SJSA1 (cell line): ENCODE data around the gene ZNF277. TPM values are rescaled to one million over a fixed set of nuclear protein-coding genes. Genes with fewer than 3 reads are reported as not detected.
"Not testable (repeated sequence)": the region's sequence is repeated elsewhere in the genome, so short reads cannot be mapped to it uniquely, and the experiment has no call there.

Experiments
- DNase-seq, 2 experiments: peaks; one replicate each; pipeline ENCODE4 v3.0.0-alpha.2; 2015 to 2020; ENCODE audit warnings: low spot score in 2 of 2, low read depth in 1 of 2
- H3K27ac ChIP-seq: fragments of 250-450 bp; sonication (Bioruptor Pico); 2 replicates; pipeline ENCODE4 v1.5.1; 2020; ENCODE audit warnings: mild to moderate bottlenecking, moderate library complexity
- H3K27me3 ChIP-seq: fragments of 250-450 bp; sonication (Bioruptor Pico); replicated peaks from 2 replicates; pipeline ENCODE4 v1.5.1; 2020; ENCODE audit warnings: mild to moderate bottlenecking, moderate library complexity
- H3K36me3 ChIP-seq: fragments of 250-450 bp; sonication (Bioruptor Pico); 2 replicates; pipeline ENCODE4 v1.5.1; 2020; ENCODE audit warnings: mild to moderate bottlenecking
- H3K4me1 ChIP-seq: fragments of 250-450 bp; sonication (Bioruptor Pico); replicated peaks from 2 replicates; pipeline ENCODE4 v1.6.1; 2021; ENCODE audit warnings: mild to moderate bottlenecking
- H3K4me3 ChIP-seq: fragments of 250-450 bp; sonication (Bioruptor Pico); 2 replicates; pipeline ENCODE4 v1.5.1; 2020; ENCODE audit warnings: mild to moderate bottlenecking
- H3K9me3 ChIP-seq: fragments of 250-450 bp; sonication (Bioruptor Pico); replicated peaks from 2 replicates; pipeline ENCODE4 v1.5.1; 2020; ENCODE audit warnings: mild to moderate bottlenecking
- total RNA-seq: library from RNA; depleted of rRNA; stranded (reverse); fragments of >200 nt; shearing (Covaris generic); gene quantifications from 2 replicates; pipeline ENCODE4 v1.2.3, GENCODE V29; 2014; rRNA removed

The ZNF277 gene
- total RNA-seq, 1 experiment from 2014 or later, result 14.7 TPM

GRCh38 chr7:112381311-112382091 is 175.0 kb downstream of the ZNF277 start:
- H3K9me3 ChIP-seq, result no peaks in the 10 kb centered on the region
- H3K27me3 ChIP-seq, result no peaks in the 10 kb centered on the region
- no peak for DNase-seq
- H3K27ac ChIP-seq, result no peak overlapping the region
- H3K4me3 ChIP-seq, result no peak overlapping the region
- no peaks in the 10 kb centered on the region for H3K4me1 ChIP-seq
- no peaks in the 10 kb centered on the region for H3K36me3 ChIP-seq

- no peaks in the 10 kb centered on the region for H3K9me3 ChIP-seq
- H3K36me3 ChIP-seq, result no peaks in the 10 kb centered on the region
- H3K27ac ChIP-seq, result no peak overlapping the region
- H3K4me1 ChIP-seq, result no peaks in the 10 kb centered on the region
- no peaks in the 10 kb centered on the region for H3K27me3 ChIP-seq
- no peak for DNase-seq
- H3K4me3 ChIP-seq, result no peak overlapping the region
Measured at GRCh38 chr7:112383671-112384417, 177.3 kb downstream of the ZNF277 start.

- H3K36me3 ChIP-seq, result no peaks in the 10 kb centered on the region
- no peak overlapping the region for H3K27ac ChIP-seq
- no peaks in the 10 kb centered on the region for H3K4me1 ChIP-seq
- peaks cover 7% of the 10 kb centered on the region; the same call in 1 of the 2 replicates for H3K27me3 ChIP-seq
- DNase-seq, result no peak
- H3K9me3 ChIP-seq, result no peaks in the 10 kb centered on the region
- H3K4me3 ChIP-seq, result no peak overlapping the region
Measured at GRCh38 chr7:112385516-112385915, 179.0 kb downstream of the ZNF277 start.

- peaks cover 7% of the 10 kb centered on the region; the same call in 1 of the 2 replicates for H3K27me3 ChIP-seq
Measured at GRCh38 chr7:112386619-112387018, 180.1 kb downstream of the ZNF277 start.

GRCh38 chr7:112390167-112390566 is 183.7 kb downstream of the ZNF277 start:
- Histone ChIP-seq H3K4me1 (no peaks in the 10 kb centered on the region), H3K4me3 (no peak overlapping the region), H3K27ac (no peak overlapping the region), H3K36me3 (no peaks in the 10 kb centered on the region), H3K9me3 (no peaks in the 10 kb centered on the region), H3K27me3 (peaks cover 7% of the 10 kb centered on the region; the same call in 1 of the 2 replicates)
- DNase-seq, result no peak

More at GRCh38 chr7:112386619-112387018, 180.1 kb downstream of the ZNF277 start:
- no peak overlapping the region for H3K4me3 ChIP-seq
- H3K4me1 ChIP-seq, result no peaks in the 10 kb centered on the region
- no peaks in the 10 kb centered on the region for H3K36me3 ChIP-seq
- no peak overlapping the region for H3K27ac ChIP-seq
- no peaks in the 10 kb centered on the region for H3K9me3 ChIP-seq
- no peak for DNase-seq

GRCh38 chr7:112391079-112391821 is 184.8 kb downstream of the ZNF277 start:
- not testable (repeated sequence) for H3K4me1 ChIP-seq, H3K36me3 ChIP-seq, H3K9me3 ChIP-seq, H3K27me3 ChIP-seq, H3K27ac ChIP-seq
- H3K4me3 ChIP-seq, result peak overlapping the region; percentile 20; the same call in 1 of the 2 replicates
- DNase-seq, result peak in 1 of 2 experiments; percentile 32

GRCh38 chr7:112391841-112392286 is 185.4 kb downstream of the ZNF277 start:
- H3K27me3 ChIP-seq, H3K9me3 ChIP-seq, H3K36me3 ChIP-seq, H3K4me1 ChIP-seq, H3K27ac ChIP-seq: not testable (repeated sequence)
- H3K4me3 ChIP-seq, result peak overlapping the region; percentile 33
- DNase-seq, result peak; percentile 47 to 51

Other genes starting within 250 kb of the ZNF277 start
- gene DOCK4, start 296 bp upstream of the ZNF277 start, total RNA-seq, result 1.3 and 1.5 TPM in 2 replicates
- 86.7 and 89.6 TPM in 2 replicates for gene IFRD1, start 243.8 kb downstream of the ZNF277 start, total RNA-seq